NCI-H2029 treated with DMSO at 0.1 percent for 48 hours (cell line): ENCODE measurements around the gene POU6F1.
"Not testable (repeated sequence)": the region's sequence is repeated elsewhere in the genome, so short reads cannot be mapped to it uniquely, and the experiment has no call there.

Experiments used
- DNase-seq: peaks from one replicate; lab custom pipeline; 2025; lab: John Stamatoyannopoulos, UW

POU6F1 gene

DNA sequence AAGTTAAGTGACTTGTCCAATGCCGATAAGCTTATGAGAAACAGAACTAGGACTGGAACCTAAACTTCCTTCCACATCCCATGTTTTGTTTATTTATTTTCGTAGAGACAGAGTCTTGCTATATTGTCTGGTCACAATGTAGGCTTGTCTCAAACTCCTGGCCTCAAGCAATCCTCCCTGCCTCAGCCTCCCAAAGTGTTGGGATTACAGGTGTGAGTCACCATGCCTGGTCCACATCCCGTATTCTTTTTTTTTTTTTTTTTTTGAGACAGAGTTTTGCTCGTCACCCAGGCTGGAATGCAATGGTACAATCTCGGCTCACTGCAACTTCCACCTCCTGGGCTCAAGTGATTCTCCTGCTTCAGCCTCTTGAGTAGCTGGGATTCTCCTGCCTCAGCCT lies 9.2 kb upstream of the POU6F1 start:
- DNase-seq, result not testable (repeated sequence)

DNA sequence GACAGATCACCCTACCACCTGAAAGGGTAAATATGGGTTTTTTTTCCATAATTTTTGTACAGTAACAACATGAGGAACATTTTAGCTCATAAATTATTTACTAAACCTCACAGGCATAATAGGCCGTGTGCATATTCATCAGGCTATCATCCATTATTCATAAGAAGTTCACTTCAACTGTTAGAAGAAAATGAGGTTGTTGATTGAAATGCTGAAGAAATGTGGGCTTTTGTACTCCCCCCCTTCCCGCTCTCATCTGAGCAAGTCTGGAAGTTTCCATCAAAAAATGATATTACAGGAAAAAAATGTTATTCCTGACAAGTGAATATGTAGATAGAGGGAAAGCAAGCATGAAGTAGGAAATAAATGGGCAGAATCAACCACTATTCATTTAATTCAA lies 7.9 kb upstream of the POU6F1 start:
- DNase-seq, result no peak

DNA sequence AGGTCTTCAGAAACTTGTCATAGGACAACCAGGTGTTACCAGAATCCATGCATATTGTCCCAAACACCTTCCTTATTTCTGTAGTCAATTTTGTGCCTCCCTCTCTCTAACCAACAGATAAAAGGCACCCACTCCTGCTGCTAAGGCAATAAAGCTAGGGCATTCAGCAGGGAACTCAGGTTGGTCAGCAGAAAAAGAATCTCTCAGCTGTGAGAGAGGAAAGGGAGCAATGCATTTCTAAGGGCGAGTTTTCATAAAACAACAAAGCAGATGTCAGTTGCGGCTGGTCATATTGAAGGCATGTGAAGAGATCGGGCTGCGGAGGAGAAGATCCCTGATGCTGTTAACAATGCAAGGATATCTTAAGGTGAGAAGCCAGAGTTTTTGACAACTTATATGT lies 7.4 kb upstream of the POU6F1 start:
- no peak for DNase-seq

DNA sequence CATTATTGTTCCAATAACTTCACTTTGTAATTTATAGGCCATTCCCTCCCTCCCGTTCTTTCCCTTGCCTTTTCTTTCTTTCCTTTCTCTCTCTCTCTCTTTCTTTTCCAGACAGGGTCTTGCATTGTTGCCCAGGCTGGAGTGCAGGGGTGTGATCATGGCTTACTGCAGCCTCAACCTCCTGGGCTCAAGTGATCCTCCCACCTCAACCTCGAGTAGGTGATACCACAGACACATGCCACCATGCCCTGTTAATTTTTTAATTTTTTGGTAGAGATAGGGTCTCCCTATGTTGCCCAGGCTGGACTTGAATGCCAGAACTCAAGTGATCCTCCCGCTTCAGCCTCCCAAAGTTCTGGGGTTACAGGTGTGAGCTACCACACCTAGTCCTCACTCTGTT lies 6.8 kb upstream of the POU6F1 start:
- no peak for DNase-seq

DNA sequence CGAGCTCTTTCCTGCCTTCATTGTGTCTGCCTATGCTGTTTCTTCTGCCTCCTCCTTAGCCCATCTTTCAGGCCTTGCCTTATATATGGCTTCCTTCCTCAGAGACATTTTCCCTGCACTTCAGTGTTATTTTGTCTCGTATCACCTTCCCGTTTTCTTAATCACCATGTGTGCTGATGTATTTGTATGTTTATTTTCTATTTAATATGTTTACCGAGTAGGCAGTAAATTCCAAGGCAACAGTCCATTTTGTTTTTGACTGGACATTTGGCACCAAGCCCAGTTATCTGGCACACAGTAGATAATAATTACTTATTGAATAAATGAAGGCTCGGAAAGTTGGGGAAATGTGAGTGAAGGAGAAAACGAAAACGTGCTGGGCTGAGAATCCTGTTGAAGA lies 4.6 kb upstream of the POU6F1 start:
- no peak for DNase-seq

DNA sequence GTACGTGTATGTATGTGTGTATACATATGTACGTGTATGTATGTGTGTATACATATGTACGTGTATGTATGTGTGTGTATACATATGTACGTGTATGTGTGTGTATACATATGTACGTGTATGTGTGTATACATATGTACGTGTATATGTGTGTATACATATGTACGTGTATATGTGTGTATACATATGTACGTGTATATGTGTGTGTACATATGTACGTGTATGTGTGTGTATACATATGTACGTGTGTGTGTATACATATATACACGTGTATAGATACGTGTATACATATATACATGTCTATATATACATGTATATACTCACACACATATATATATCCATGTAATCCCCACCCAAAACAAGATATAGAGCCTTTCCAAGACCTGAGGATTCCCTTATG lies 2.0 kb upstream of the POU6F1 start:
- not testable (repeated sequence) for DNase-seq

DNA sequence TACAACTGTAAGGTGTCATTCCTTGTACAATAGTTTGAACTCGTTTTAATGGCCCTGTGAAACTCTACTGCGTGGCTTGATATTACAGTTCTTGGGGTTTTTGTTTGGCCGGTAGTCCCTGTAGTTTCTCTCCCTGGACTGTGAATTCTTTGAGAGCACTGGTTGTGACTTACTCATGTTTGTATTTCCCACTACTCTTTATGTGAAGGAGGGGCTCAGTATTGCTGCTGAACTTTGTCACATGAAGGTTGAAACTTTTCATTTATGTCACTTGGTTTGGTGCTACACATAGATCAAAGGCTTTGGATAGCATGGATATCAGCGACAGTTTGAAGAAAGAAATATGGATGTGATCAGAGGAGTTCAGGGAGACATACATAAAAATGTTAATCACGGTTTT lies 1.5 kb upstream of the POU6F1 start:
- DNase-seq, result no peak

DNA sequence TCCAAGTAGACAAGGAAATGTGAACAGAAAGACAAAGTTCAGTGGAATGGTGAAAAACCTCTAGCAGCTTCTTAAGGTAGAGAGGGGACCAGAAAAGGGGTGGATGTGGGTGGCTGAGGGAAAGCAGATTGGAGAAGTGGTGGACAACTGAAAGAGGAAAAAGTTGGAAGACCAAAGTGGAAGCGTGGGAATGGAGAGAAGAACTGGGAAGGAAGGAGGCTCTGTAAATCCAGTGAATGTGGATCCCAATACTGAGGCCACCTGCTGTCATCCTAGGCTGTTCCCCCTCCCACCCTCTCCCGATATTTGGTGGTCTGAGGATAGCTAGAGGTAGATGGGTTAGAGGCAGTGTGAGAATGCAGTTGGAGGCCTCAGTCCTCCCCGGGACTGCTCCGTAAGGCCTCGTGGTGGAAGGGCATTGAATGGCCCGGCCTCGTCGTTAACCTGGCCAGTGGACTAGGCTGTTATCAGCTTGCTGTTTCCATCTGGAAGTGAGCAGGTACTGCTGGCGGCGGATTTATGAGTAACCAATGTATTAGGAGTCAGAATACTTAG lies 822 bp upstream of the POU6F1 start:
- no peak for DNase-seq

DNA sequence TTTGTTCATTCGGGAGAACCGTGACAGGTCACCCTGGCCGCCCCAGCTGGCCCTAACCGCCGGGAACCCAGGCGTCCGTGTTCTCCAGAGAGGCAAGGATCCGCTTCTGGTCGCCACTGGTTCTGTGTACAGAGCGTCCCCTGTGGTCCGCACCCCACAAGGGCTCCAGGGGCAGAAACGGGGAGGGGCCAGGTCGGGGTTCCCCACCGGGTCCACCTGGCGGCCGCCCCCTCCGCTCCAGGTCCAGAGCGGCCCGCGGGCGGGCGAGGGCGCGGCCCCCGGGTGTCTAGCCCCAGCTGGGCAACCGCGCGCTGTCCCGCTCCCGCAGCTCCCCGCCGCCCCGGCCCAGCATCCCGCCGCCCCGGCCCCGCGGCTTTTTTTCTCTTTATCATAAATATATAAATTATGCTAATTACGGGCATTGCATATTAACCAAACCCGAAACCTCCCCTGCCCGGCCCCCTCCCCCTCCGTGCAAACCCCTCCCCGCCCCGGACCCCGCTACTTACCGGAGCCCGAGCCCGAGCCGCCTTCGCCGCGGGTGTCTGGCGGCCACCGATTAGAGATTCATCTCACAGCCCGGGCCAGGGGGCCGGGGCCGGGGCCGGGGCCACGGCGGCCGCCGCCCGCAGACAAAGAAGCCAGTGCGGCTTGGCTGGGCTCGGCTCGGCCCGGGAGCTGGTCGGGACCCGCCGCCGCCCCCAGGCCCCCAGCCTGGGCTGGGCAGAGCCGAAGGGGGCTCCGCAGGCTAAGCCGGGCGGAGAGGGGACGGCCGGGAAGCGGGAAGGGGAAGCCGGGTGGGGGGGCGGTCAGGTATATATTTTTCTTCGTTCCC lies 512 bp downstream of the POU6F1 start:
- no peak for DNase-seq

DNA sequence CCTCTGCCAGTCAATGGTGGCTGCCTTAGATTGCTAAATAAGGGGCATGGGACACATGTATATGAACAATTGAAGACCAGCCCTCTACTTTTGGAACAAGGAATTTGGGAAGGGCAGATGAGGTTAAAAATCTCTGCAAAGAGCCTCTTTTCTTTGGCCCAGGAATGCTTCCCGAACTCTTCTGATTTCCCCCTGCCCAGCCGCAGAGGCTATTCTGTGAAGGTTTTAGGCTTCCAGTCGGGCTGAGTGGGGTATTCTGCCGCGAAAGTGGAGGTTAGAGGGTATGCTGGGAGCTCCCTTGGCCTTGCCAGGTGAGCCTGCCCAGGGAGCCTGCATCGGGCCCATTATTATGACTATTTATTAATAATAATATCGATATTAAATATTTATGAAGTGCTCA lies 1.2 kb downstream of the POU6F1 start:
- DNase-seq, result no peak

DNA sequence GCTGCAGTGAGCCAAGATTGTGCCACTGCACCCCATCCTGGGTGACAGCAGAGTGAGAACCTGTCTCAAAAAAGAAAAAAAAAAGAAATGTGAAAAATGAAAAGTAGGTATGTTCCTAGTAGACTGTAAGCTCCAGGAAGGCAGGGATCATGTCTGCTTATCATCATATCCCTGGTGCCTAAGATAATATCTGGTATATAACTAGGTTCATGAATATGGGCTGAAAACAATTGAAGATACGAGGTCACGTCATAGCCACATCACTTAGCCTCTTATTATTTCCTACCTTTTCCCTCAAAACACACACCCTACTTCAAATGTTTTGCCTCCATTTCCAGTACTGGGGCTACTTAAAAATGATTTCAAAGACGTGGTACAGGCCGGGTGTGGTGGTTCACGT lies 3.0 kb downstream of the POU6F1 start:
- DNase-seq, result no peak

DNA sequence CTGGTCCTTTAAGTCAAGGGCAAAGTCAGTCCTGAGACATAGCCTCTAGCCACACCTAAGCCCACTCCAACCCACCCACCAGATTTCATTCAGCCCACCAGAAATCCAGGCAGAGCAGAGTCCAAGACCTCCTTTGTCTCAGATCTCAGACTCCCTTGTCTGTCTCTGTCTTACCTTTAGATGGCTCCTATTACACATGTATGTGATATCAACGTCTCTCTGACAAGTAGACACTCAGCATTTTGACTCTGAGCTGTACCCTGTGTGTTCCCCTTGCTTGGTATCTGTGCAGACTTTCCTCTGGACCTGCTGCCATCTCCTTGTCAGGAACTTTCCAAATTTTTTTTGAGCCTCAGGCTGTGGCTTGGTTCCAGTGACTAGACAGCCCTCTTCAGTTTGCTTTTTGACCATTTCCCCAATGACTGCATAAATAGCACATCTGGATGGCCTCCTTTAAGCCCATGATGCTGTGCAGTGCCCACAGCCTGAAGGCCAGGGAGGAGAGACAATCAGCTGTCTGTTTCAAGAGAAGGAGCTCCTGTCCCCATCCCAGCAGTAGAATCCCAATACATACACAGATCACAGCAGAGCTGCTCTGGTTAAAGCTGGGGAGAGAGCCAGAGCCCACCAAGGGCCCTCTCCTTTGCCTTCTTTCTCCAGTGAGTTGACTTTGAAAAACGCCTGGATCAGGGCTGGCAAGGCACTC lies 7.0 kb downstream of the POU6F1 start:
- DNase-seq, result no peak

DNA sequence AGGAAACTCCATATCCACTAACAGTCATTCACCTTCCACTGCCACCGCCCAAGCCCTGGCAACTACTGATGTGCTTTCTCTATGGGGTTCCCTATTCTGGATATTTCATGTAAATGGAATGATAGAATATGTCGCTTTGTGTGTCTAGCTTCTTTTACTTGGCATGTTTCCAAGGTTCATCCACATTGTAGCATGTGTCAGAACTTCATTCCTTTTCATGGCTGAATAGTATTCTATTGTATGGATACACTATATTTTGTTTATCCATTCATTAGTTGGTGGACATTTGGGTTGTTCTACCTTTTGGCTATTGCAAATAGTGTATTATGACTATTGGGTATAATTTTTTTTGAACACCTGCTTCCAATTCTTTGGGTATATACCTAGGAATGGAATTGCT lies 8.6 kb downstream of the POU6F1 start:
- DNase-seq, result no peak

DNA sequence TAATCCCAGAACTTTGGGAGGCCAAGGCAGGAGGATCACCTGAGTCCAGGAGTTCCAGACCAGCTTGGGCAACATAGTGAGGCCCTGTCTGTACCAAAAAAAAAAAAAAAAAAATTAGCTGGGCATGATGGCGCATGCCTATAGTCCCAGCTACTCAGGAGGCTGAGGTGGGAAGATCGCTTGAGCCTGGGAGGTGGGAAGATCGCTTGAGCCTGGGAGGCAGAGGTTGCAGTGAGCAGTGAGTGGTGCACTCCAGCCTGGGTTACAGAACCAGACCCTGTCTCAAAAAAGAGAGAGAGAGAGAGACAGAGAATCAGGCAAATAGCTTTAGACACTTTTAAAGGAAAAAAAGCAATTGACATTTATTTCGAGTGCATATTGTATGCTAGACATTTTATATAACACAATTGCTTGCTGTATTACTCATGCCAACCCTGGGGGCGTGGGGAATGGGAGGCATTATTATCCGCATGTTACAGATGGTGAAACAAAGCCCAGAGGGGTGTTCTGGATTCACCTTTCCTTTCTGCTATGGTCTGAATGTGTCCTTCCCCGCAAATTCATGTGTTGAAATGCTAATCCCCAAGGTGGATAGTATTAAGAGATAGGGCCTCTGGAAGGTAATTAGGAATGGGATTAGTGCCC lies 9.7 kb downstream of the POU6F1 start:
- DNase-seq, result no peak

DNA sequence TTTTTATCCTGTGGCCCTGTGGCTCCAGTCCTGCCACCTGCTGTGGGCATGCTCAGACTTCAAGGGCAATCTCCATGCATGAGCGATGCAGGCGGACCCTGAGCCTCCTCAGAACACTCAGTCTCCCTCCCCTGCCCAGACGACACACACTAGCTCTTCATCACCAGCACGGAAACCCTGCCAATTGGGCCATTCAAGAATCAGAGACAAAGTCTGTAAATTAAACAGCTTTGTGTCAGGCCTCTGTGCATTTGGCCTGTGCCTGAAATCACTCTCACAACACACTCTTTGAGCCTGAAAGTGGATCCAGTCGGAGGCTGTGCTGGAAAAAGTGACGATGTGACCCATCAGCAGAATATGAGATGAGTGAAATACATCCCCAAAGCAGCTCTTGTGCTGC lies 12.5 kb downstream of the POU6F1 start:
- DNase-seq, result no peak

DNA sequence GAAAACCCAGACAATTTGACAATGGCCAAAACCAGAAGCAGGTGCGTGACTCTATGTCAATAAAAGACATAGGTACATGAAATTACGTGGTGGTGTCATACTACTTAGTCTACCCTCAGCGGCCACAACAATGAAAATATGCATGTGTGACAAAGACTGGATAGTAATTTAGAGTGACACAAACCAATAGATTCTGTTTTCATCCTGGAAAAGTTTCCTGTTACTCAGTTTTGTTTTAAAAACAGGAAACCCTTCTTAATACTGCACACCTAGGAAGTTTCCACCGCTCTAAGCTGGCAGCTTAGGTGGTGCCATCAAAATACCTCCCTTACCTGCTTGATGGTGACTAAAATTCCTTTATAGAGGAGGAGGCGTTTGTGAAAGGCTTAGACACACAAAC lies 15.1 kb downstream of the POU6F1 start:
- DNase-seq, result no peak

DNA sequence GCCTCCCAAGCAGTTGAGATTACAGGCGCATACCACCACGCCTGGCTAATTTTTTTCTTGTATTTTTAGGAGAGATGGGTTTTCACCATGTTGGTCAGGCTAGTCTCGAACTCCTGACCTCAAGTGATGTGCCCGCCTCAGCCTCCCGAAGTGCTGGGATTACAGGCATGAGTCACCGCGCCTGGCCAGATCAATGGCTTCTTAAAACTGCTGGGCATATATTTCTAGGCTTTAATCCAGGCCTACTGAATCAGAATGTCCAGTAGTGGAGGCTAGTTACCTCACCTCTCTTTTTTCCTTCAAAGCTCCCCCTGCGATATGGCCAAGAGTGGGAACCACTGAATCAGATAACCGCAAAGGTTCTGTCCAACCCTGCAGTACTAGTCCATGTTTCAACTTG lies 17.1 kb downstream of the POU6F1 start:
- DNase-seq, result no peak

DNA sequence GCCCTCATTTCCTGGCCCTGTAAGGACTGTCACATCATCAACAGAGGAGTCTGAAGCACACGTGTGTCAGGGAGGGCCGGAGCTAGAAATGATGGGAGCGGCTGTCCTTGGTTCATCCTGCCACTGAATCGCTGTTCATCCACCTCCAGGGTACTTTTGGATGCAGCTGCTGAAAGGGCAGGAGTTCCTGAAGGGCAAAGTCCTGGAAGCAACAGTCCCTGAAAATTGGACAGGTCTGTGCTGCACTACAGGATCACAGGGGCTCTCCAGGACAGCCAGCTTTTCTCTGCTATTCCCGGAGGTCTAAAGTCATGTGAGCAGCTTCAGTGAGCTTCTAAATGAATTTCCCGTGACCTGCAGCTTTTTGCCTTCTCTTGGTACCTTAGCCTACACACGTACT lies 17.7 kb downstream of the POU6F1 start:
- DNase-seq, result no peak

DNA sequence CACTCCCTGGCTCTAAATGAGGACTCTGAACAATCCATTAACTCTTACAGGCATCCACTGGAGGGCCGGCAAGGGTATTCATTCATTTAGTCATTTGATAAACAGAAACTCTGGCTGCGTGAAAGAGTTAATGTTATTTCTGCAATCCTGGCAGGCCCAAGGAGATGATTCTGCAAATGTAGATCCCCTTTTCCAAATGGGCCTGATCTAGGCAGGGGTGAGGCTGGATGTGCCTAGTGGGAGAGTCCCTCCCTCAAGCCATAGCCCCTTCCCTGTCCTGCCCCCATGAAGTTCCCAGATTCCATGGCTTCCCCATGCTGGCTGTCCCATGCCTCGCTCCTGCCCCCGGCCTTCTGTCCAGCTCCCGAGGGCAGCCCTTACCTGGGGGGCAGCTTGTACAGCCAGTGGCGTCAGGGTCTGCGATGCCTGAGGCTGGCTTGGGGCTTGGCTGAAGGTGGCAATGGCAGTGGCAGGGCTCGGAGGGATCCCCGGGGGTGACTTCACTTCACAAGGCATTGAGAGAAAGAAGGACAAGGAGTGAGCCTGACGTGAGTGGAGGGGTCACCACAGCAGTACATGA lies 18.4 kb downstream of the POU6F1 start:
- DNase-seq, result no peak

DNA sequence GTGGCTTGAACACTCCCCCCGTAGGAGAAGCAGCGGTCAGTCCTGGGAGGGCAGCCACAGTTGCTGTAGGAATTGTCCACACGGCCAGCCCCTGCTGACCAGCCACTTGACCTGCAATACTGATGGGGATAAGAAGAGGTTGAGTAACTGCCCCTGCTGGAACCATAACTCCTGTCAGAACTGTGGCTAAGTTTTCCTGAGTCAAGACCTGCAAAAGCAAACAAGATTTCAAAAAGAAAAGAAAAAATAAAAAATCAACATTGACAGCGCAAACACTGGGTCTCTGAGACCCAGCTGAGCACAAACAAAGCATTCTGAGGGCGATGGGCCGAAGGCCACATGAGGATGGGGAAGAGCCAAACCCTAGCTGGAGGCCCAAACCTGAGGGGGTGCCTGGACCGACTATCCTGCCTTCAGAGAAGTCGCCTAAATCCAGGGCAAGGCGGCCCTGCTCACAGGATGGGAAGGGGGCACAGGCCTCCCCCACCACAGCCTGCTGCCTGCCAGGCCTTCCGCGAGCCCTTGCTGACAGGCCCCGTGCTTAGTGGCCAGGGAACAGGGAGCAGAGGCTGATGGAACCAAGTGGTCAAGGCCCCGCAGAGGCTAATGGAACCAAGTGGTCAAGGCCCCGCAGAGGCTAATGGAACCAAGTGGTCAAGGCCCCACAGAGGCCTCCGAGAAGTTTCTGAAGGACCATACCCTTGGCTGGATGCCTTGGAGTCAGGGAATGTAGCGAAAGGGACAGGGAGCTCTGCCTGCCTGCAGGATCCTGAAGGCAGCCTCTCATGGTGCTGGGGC lies 19.1 kb downstream of the POU6F1 start:
- no peak for DNase-seq

DNA sequence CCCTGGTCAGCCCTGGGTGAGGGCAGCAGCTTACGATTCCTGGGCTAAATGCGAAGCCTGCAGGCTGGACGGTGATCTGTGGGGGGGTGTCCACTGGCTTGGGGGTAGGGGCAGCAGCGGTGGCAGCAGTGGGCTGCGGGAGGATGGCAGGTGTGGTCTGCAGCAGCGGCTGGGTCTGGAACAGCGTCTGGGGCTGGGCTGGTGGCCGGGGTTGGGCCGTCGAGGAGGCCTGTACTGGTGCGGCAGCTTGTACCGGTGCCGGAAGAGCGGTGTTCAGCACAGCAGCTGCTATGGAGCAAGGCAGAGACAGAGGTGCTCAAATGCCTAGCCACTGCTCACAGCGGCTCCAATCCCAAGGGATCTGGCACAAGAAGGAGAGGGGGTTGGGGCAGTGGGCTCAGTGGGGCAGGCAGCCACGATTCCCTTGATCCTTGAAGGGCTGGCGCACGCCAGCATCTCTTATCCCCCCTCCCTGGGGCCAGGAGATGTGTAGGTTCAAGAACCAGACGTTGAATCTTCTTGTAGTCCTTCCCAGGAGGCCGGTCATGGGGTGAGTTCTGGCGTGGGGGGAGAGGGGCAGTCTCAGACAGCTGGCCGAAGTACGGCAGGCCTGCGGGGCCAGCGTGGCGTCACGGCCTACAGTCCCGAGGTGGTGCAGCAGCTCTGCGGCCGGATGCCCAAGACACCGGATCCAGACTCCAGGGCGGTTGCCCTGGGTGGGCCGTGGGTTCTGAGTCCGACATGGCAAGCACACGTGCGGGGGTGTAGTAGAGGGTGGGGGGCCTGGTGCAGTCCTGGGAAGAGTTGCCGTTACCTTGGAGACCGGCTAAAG lies 19.9 kb downstream of the POU6F1 start:
- DNase-seq, result no peak
